Lower leg skin (tissue), 3 donors: ENCODE measurements around the gene MAST4.

Experiments used
- CTCF ChIP-seq, 3 donors: fragments of 450-650 bp; IDR thresholded peaks; one replicate each; pipeline ENCODE4 v1.5.1; 2016; ENCODE audit warnings: antibody characterized with exemption in 3 of 3, mild to moderate bottlenecking in 3 of 3, moderate library complexity in 2 of 3
- POLR2A ChIP-seq, 2 donors: fragments of 450-650 bp; IDR thresholded peaks; one replicate each; pipeline ENCODE4 v1.6.1; 2016 to 2017; ENCODE audit warnings: antibody characterized with exemption in 2 of 2, mild to moderate bottlenecking in 1 of 2, moderate library complexity in 1 of 2

- no peak for TF ChIP-seq POLR2A (IDR thresholded peaks at IDR 0.05)
- TF ChIP-seq CTCF (IDR thresholded peaks at IDR 0.05) = no peak
These were observed 516 bp downstream of the MAST4 start for GRCh38 chr5:66596636-66597182.
